HG02759 (cell line): ENCODE measurements around the gene GALNT17.

ENCODE experiments used
- ATAC-seq: cut with Tn5 transposase; IDR thresholded peaks from one replicate; pipeline ENCODE4 v1.9.1; 2021; ENCODE audit warnings: mild to moderate bottlenecking, moderate library complexity; ENCODE audit not compliant: unreplicated experiment

The GALNT17 gene

DNA sequence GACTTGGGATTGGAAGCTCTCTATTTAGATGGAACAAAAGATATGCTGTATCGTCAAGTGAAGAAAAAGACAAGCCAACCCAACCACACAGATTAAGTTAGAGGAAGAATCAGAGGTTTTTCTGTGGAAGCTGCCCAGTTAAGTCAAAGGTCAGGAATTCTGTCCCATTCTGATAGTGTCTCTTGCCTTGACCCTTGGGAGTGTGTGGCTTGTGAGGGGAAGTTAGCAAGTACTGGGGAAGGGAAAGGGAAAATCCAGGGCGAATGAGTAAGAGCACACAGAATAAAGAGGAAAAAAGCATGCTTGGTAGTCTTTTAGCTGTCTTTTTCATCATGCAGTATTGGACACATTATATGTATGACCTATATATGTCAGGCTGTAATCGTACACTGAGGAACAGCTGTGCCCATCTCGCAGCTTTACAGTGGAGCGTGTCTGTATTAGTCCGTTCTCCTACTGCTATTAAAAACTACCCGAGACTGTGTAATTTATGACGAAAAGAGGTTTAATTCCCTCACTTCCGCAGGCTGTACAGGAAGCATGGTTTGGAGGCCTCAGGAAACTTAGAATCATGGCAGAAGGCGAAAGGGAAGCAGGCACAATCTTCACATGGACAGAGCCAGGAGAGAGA lies 197.2 kb downstream of the GALNT17 start:
- no peak for ATAC-seq

DNA sequence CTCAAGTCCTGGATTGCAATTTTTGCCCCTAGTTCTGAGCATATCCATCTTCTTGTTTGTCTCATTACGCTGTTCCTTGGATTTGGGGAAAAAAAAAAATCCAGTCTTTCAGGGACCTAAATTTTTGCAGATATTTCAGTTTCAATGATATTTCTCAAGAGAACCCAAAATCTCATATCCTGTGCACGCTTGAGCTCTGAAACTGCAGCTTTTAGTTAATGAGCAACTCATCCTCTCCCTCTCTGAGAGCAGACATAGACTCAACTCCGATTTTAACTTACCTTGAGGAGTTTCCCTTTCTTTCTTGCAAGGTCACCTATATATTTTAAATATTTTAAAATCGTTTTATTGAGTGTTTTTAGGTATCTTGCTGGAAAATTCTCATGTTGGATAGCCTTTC lies 200.3 kb downstream of the GALNT17 start:
- ATAC-seq, result no peak

DNA sequence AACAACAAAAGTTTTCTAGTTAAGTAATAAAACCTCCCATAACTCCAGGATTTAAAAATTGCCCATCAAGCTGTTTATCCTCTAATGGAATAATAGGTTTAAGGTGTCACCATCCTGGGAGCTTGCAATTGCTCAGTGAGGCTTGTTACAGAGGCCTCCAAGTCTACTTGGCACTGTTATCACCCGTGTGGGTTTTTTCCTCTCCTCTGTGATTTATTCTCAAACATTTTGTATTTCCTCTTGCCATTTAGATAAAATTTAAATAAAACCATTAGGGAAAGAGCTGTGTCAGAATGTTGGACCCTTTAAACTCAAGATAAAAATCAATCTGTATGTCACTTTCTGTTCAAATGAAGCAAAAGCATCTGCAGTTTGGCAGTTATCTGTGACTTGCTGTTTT lies 202.6 kb downstream of the GALNT17 start:
- no peak for ATAC-seq

DNA sequence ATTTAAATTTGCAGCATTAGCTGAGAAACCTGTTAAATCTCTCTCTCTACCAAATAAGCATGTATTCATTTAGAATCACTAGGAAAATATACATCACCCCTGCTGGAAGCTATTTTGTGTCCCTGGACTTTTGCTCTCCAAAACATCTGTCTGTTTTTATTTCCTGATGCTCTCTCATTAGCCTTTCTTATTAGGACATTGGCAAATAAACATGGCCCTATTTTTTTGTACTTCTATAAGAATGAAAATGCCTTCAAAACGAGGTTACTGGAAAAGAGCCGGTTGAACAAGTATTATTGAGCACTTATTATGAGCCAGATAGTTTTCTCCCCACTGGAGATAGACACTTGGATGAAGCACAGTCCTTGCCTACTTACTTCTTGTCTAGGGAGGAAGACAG lies 206.9 kb downstream of the GALNT17 start:
- ATAC-seq, result no peak

DNA sequence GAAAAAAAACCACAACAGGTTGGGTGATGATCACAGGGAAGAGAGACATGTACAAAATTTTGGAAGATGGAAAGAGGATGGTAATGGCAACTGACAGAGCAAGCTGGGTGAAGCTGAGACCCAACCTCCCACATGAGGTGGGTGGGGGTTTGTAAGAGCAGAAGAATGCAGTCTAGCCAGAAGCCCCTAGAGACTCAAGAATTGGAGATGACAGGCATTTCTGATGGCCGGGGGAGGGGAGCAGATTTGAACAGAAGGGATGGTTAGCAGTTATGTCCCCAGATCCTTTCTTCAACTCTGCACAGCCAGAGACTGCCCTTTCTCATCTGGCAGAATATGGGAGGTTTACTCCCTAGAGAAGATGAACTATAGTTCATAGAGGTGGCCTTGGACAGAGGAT lies 208.0 kb downstream of the GALNT17 start:
- no peak for ATAC-seq

DNA sequence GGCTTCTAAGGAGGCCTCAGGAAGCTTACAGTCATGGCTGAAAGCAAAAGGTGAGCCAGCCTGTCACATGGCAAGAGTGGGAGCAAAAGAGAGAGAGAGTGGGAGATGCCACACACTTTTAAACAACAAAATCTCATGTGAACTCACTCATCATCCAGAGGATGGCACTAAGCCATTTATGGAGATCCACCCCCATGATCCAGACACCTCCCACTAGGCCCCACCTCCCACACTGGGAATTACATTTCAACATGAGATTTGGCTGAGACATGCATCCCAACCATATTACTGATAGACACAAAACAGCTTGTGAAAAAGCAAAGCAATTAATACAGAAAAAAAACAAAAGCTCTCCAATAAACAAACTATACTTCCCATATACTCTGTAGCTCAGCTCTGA lies 210.3 kb downstream of the GALNT17 start:
- no peak for ATAC-seq

DNA sequence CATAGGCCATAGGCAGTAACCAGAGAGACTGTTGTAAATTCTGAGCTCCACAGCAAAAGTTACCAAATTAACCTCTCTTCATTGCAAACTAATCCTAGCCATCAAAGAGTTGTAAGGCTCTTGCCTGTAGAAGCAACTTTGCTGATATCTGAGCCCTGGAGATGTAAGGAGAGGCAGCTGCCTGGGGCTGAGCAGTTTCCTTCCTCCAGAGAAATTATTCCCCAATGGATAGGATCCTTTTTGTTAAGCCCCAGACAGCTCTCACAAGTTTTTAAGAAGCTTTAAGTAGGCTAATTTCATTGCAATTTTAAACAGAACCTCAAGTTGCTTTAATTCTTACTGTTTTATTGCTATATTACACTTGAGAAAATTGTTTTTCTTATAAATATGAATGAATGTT lies 211.1 kb downstream of the GALNT17 start:
- ATAC-seq, result no peak

DNA sequence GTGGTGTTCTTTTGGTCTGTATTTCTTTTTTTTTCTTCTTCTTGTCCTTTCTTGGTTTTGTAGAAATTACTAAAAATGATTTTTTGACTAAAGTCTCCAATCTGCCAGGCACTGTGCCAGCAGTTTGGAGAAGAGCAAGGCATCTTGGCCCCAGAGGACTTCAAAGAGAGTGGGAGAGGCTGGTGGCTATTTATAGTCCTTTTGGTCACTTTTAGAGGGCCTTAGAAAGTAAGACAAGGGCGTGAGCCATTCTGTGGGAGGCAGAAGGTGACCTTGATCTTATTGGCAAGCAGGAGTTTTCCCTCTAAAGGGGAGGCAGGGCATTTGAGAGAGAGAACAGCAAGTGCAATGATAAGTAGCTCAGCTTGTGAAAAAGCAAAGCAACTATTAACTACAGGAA lies 211.9 kb downstream of the GALNT17 start:
- no peak for ATAC-seq

DNA sequence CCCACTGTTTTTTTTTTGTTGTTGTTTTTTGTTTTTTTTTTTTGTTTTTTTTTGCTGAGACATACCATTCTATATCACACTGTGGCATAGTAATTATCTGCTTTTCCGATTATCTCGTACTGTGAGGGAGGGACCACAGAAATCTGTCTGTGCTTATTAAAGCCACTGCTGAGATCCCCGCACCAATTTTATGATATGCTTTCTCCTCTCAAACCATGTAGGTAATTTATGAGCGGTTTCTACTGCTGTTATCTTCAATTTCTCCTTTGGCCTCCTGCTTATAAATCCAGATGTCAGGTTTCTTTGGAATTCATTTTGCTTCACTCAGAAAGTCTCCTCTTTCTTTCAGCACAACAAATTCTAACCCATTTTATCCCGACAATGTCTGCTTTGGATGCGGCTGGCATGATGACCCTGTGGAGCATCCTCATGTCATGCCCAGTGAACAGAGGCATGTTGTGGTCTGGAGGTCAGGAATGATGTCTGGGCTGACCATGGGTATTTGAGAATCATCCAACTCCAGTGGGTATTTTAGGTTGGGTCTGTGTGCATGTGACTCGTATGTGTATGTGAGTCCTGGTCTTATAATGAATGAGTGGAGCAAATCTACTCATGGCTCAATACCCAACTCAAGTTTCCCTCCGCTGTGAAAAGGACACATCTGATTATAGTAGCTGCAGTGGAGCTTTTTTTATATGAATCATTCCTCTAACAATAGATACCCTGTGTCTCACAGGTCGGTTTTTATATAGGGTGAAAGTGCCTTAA lies 213.4 kb downstream of the GALNT17 start:
- no peak for ATAC-seq

DNA sequence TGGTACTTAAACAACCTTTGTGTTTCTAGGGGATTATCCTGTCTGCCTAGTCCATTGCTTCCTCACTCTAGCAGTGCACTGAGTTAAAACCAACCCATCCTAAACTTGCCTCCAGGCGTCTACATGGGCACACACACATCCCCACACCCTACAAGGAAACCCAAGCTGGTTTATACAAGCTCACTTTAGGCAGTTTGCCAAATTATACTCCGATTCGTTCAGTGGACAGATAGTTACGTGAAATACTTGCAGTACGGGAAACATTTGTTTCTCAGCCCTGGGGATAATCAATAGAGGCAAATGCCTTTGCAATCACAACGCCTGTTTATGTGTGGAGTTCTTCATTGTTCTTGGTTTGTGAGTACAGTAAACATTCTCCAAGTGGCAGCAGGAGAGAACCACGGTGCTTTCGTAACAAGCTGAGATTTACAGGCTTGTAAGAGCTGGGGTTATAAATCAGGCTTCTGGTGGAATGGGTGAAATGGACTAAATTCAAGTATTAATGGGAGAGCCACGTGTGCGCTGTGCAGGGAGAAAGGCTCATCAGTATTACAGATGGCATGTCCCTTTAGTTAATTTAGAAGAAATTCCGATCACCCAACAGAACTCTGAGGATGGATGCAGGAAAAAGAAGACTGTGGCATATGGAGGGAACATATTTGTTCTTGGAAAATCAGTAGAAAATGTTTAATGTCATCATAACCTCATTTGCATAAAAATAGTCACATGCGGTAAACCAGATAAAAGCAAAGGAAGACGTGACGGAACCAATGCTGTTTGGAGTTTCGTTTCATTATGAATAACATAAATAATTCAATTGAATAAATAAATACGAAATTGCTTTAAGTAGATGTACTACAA lies 217.1 kb downstream of the GALNT17 start:
- ATAC-seq, result no peak

DNA sequence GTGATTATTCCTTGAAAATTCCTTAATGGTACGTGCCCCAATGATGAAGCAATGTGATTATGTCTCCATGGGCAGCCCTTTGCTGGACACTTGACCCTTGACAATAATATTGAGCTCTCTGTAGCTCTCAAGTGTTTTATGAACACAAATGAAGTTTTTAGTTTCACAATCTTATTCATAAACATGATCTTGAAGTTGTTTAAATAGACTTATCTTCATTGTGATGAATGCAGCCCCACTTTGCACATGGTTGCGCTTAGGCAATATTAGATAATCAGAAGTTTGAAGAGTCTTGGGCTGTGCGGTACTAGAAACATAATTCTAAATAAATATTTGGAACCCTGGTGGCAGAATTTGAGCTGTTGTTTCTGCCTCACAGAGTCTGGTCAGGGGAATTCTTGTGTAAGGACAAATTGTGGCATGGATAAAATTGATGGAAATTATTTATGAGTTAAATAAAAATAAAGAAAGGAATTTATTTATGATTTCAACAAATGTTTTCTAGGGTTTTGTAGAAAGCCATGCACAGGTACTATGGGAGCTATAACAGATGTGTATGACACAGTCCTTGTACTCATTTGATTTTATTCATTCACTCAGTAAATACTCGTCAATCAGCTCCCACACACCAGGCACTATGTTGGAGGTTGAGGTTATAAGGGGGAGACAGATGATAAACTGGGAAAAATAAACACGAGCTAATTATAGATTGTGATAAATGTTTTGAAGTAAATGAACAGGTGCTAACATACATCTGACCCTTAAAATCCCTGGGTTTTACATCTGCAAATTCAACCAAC lies 217.9 kb downstream of the GALNT17 start:
- no peak for ATAC-seq

DNA sequence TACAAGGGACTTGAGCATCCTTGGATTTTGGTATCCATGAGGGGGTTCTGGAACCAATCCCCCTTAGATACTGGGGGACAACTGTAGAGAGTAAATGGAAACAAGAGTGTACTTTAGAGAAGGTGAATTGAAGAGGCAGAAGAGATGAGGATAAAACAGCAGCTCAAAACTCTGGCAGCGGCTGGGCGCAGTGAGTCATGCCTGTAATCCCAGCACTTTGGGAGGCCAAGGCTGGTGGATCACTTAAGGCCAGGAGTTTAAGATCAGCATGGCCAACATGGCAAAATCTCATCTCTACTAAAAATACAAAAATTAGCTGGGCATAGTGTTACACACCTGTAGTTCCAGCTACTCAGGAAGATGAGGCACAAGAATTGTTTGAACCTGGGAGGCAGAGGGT lies 218.7 kb downstream of the GALNT17 start:
- ATAC-seq, result no peak

DNA sequence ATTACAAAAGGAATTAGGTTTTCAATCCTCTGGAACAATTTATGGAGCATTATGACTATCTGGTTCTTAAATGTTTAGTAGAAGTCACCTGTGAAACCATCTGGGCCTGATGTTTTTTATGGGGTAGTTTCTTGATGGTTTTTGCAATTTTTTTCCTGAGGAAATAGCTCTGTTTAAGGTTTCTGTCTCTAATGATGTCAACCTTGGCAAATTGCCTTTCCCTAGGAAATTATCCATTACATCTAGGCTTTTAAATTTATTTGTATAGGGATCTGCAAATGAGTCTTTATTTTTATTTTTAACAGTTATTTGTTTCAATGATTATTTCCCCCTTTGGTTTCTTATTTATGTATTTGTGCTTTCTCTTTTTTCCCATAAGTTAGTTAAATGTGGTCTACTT lies 222.8 kb downstream of the GALNT17 start:
- ATAC-seq, result no peak

DNA sequence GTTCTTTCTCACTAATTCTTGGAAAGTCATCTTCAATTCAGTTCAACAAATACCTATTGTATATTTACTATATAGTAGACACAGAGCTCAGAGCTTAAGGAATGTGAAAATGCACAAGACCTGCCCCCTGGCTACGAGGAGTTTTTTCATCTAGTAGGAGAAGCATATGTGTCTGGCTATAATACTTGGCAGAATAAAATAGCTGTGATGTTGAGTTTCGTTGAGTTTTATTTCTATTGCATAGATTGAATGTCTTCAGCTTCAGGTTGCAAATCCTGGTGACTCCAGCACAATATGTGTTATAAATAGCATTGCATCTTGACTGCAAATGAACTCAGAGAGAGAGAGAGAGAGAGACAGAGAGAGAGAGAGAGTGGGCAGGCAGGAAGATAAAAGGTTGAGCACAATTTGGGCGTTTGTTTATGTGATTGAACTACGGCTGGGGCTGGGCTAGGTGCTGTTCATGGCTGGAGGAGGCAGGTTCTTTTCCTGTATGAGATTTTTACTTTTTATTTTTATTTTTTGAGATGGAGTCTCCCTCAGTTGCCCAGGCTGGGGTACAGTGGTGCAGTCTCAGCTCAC lies 229.6 kb downstream of the GALNT17 start:
- ATAC-seq, result no peak

DNA sequence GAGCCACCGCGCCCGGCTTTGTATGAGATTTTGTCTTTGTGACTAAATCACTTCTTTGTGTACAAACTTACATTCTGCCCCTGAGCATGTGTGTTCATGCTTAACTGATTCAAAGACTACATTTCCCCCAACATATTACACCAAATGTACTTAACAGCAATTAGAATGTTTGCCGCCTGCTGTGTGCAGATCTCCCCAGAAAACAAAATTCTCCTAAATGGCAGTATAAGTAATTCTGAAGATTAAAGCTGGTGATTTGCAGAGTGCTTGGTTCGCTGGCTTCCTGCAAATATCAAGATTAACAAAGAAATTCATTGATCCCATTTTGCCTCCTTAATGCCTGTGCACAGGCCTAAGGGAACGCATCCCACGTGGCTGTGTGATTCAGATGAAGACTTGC lies 230.3 kb downstream of the GALNT17 start:
- no peak for ATAC-seq

DNA sequence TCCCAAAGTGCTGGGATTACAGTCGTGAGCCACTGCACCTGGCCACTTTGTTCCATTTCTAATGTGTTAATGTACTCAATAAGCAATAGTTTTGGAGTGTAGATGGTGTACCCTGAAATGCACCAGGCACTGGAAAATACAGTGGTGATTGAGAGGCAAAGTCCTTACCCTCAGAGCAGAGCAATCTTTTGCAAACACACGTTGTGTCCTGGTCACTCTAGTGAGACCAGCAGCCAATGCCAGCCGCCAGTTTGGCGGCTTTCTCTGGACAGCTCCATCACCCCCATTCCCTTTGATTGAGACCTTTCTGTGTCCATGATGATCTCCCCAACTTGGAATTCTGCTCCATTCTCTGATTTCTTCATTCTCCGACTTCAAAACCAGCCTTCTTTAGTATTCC lies 231.3 kb downstream of the GALNT17 start:
- no peak for ATAC-seq

DNA sequence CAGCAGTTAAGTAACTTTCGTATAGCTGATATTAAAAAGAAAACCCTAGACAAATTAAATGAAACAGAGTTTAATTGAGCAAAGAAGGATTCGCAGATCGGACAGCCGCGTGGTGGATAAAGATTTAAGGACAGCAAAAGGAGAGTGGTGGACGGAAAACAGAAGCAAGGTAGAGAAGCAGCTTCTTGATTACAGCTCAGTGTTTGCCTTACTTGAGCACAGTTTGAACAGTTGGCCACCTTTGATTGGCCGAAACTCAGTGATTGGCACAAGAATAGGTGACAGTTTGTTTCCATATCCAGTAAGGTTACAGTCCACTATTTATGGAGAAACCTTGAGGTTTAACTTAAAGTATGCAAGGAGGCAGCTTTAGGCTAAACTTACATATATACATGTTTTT lies 231.7 kb downstream of the GALNT17 start:
- no peak for ATAC-seq

DNA sequence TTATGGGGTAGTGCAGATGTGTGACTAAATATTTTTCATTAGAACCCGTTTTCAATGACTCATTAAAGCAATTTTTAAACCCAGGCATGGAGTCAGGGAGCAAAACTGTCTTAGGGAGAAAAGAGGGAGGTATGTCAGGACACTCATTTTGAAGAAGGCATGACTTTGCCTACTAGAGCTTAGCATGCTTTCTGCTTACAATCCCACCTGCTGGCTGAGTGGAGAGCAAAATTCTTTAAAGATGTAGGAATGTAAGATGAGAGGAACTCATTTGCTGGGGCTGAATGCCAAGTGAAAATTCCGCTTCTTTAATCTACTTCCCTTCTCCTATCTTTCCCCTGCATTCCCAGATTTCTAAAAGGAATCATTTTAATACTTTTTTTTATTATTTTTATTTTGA lies 232.6 kb downstream of the GALNT17 start:
- ATAC-seq, result no peak

DNA sequence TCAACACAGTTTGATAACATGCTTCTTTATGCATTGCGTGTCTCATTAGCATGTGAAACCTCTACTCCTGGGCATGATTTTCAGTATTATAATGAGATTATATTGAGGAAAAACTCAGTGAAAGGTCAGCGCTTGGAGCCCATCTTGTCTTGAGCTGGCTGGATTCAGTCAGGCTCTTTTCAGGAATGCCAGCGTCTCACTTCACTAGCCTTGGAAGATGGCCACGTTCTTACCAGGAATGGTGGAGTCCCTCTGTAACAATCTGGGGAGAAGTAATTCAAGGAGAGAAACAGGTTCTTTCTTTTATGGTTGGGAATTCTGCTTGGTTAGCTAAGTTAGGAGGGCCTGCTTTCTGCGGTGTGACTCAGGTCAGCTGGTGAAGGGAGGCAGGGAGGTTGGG lies 241.0 kb downstream of the GALNT17 start:
- ATAC-seq, result no peak

DNA sequence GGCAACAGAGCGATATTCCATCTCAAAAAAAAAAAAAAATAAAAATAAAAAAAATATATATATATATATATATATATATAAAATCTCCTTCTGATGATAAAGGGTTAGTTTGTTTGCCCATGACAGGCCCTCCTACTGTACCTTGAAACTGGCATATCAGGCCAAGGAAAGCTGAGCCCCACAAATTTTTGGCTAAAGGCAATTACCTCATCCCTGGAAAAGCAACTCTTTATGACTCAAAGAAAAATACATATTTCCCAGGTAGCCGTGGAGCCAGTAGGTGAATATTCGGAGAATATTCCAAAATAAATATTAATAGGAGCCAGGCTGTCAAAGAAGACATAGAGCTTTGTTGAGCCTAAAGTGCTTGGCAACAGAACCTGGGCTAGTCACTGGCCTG lies 245.1 kb downstream of the GALNT17 start:
- ATAC-seq, result no peak

DNA sequence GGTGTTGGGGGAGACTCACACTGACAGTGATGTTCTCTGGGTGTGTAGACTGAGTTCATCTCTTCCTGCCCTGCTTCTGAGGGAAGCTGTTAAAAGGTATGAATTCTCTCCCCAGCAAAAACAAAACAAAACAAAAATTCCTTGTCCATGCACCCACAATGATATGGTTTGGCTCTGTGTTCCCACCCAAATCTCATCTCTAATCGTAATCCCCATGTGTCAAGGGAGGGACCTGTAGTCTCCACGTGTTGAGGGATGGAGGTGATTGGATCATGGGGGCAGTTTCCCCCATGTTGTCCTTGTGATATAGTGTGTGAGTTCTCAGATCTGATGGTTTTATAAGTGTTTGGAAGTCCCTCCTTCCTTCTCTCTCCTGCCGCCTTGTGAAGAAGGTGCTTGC lies 245.5 kb downstream of the GALNT17 start:
- ATAC-seq, result no peak
